Fibroblast of peridontal ligament (primary cell): ENCODE measurements around the gene NAV3.
A peak's percentile ranks its signal among the peaks of the same experiment; 100 is the strongest.
"Not testable (repeated sequence)": the region's sequence is repeated elsewhere in the genome, so short reads cannot be mapped to it uniquely, and the experiment has no call there.

ENCODE experiments used
- DNase-seq: peaks from one replicate; pipeline ENCODE4 v3.0.0-alpha.2; 2010; ENCODE audit errors: extremely low read depth

The NAV3 gene

GRCh38 chr12:78191611-78192010, 360.9 kb downstream of the NAV3 start:
- peak; percentile 39 for DNase-seq

- DNase-seq: peak; percentile 55
Measured at GRCh38 chr12:78192979-78193378, 362.3 kb downstream of the NAV3 start.

- DNase-seq: peak; percentile 96
Measured at GRCh38 chr12:78194448-78194847, 363.8 kb downstream of the NAV3 start.

DNA sequence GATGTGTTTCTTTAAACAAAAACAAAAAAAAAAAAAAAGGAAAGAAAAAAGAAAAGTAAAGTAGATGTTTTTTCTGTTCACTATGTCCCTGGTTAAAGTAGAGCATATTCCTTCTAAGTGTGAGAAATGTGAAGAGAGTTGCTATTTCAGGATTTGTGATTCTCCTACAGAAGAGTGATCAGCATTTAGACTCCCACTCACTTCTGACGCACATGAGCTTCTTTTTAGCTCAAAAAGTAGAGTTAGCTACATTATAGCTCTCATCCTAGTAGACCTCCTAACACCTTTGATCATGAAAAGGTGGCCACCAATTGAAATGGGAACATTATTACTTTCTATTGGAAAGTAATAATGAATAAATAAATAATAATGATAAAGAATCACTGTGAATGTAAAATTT, 368.2 kb downstream of the NAV3 start:
- DNase-seq: no peak

GRCh38 chr12:78199926-78200325, 369.2 kb downstream of the NAV3 start:
- DNase-seq: no peak

DNA sequence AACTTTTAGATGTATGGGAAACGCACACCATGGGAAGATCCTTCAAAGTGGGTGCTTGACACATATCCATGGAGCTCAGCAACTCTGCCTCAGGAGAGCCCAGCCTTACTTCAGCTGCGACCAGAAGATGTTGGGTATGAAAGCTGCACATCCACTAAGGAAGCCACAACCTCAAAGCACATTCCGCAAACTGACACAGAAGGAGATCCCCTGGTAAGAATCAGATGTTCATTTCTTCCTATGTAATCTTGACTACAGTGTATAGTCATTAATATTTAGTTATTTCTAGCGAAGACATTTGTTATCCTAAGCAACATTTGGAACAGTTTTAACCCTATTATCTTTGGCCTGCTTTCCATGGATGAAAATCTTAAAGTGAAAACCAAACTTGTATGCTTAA, 374.2 kb downstream of the NAV3 start:
- DNase-seq: no peak

DNA sequence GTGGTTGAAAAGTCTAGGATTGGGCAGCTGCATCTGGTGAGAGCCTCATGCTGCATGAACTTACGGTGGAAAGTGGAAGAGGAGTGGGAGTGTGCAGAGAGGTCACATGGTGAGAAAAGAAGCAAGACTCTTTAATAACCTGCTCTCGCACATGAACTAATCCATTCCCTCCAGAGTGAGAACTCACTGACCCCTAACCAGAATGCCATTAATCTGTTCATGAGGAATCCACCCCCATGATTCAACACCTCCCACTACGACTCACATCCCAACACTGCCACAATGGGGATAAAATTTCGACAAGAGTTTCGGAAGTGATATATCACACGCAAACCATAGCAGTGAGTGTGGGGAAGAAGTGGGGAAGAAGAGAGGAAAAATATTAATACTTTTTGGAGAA, 377.4 kb downstream of the NAV3 start:
- DNase-seq: no peak

GRCh38 chr12:78209846-78210505, 379.3 kb downstream of the NAV3 start:
- no peak for DNase-seq

DNA sequence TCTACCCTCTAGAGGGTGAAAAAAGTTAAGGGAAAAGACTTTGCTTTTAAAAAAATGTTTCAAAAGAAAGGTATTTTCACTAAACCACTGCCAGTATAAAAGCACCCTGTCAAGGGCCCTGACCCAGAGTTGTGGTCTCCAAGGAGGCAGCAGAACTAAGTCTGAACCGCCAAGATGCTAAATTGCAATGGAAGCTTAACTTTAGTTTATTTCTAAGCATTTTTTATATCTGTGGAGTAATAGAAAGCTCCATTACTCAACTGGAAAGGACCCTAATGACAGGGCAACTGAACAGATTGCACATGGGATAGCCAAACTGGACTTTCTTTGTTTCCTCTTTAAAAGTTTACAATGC, 379.8 kb downstream of the NAV3 start:
- no peak for DNase-seq

DNA sequence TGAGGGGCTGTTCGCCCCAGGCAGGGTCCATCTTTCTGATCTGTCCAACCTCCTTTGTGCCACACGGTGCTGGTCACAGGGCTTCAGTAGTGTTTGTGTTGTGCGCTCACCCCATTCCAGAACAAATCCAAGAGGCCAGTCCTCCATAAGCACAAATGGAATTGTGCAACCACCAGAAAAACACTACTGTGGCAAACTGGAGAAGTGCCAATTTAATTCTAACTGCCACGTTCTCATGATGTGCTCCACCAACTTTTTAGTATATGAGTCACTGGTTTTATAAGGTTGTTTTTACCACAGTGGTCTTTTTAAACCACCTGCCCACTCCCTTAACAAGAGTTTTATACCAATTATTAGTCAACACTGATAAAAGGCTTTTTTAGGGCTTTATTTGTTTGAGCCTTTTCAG, 380.2 kb downstream of the NAV3 start:
- DNase-seq: peak; percentile 80

GRCh38 chr12:78220811-78221210, 390.1 kb downstream of the NAV3 start:
- DNase-seq: no peak

DNA sequence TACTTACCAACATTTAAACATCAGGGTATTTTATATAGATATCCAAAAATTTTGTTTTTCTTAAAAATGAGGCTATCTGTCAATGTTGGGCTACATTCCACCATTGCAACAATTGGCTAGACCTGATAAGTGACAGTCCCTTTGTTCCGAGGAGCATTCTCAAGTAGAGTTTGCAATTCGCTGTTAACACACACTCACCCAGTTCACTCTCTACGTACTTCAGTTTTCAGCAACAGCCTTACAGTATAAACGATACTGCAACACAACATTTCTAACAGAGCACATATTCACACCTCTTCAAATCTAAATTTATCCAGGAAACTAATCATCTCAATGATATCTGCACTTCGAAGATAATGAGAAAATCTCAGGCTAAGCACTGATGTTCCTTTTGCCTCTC, 393.5 kb downstream of the NAV3 start:
- DNase-seq: no peak

DNA sequence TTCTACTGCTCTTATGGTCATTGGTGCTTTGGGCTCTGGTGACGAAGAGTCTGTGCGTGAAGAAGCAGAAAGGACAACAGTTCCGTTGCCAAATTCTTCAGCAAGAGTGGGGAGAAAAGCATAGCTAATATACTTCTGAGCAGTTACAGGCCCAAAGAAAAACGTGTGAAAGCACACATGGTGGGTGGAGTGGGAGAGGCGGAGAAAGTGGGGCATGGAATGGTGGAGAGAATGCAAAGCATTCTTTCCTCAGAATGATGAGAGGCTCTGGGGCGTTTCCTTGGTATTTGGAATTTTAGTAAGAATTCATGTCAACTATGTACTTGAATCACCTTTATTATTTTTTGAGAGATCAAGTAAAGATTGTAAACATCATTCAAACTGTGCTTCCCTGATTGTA, 396.1 kb downstream of the NAV3 start:
- DNase-seq: no peak

GRCh38 chr12:78229591-78230101, 399.0 kb downstream of the NAV3 start:
- DNase-seq: peak; percentile 59

GRCh38 chr12:78232756-78233155, 402.1 kb downstream of the NAV3 start:
- no peak for DNase-seq

DNA sequence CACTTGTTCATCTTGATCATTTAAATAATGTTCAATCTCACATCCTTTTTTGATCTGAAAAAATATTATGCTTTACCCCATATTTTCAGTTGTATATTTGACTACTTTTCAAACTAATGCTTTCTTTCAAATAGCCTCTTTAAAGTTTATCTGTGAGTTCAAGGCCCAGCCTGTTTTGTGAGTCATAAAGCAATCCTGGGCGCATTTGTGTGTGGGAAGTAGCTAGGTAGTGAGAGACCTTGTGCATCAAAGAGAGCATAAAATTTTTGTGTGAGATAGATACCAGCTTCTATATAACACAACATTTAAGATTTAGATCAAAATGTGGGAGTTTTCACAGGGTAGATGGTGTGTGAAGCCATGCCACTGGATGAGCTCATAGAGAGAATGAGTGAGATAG, 405.6 kb downstream of the NAV3 start:
- no peak for DNase-seq

GRCh38 chr12:78239544-78239943, 408.9 kb downstream of the NAV3 start:
- peak; percentile 4 for DNase-seq

- no peak for DNase-seq
Measured at GRCh38 chr12:78240827-78241226, 410.1 kb downstream of the NAV3 start.

DNA sequence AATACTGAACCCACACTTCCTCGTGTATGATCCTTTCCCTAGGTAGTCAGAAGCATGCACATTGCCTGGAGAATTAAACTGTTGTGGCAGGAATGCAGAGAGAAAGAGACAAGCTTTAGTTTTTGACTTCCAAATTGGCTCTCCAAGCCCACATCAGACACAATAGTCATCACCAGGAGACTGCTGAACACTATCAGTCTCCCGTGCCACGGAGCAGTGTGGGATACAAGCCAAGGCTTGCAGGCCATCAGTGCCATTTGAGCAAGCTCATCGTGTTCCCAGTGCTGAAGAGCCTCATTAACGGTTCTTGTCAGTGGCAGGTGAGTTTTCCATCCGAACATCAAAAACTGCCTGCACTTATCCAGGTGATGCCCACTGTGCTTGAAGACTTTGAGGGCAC, 410.8 kb downstream of the NAV3 start:
- no peak for DNase-seq

GRCh38 chr12:78244916-78245507, 414.3 kb downstream of the NAV3 start:
- no peak for DNase-seq

DNA sequence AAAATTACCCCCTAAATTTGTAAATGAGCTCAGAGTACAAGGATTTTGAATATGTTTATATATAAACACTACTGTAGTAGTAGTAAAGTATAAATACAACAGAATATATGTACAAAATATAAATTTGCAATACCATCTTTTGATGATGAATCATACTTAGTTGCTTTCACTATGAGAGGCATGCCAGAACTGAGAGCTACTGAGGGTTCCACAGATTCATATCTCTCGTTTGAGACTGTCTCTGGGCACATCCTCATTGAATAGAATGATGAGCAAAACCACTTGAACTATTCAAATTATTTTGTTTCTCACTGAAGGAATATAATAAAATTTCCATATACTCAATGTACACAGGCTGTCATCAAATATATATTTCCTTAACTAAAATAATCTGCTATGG, 417.6 kb downstream of the NAV3 start:
- peak; percentile 7 for DNase-seq

DNA sequence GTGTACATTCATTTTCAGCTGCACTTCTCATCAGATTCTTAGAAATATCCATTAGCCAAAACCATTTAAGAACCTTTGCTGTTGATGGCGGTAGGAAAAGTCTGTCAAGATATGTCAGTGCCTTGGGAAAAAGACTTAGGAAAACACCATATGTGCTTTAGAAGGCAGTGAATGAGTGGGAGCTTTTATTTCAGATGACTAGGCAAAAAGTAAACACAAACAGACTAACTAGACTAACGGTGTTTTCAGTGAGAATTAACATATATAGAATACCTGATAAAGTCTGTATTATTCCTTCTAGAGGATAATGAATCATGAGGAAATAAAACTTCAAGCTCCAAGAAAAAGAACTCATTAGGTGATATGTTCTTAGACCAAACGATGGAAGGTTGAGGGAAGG, 418.9 kb downstream of the NAV3 start:
- DNase-seq: no peak

GRCh38 chr12:78257662-78258061, 427.0 kb downstream of the NAV3 start:
- DNase-seq: not testable (repeated sequence)

- no peak for DNase-seq
Measured at GRCh38 chr12:78260976-78261375, 430.3 kb downstream of the NAV3 start.
